HTERT RPE-1 (cell line): ENCODE results near the gene NOTCH1.

ENCODE experiments used
- in situ Hi-C: fragments of 300-500 bp; cut with MboI; formaldehyde crosslinking; loops from 4 replicates; pipeline ENCODE4 v1.14.3; 2020; ENCODE audit warnings: low sequenced_read_pairs

Gene NOTCH1

DNA sequence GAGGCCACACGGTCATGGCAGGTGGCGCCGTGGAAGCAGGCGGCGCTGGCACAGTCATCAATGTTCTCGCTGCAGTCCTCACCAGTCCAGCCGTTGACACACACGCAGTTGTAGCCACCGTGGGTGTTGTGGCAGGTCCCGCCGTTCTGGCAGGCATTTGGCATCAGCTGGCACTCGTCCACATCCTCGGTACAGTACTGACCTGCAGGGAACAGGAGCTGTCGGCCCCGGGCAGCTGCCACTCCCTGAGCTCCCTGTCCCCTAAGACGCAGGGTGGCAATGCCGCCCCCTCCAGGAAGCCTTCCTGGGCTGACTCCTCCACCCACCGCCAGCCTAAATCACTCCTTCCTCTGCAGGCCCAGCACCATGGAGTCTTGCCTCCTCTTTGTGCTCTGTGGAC, 27.2 kb downstream of the NOTCH1 start:
- in situ Hi-C loops, result no loop called here

DNA sequence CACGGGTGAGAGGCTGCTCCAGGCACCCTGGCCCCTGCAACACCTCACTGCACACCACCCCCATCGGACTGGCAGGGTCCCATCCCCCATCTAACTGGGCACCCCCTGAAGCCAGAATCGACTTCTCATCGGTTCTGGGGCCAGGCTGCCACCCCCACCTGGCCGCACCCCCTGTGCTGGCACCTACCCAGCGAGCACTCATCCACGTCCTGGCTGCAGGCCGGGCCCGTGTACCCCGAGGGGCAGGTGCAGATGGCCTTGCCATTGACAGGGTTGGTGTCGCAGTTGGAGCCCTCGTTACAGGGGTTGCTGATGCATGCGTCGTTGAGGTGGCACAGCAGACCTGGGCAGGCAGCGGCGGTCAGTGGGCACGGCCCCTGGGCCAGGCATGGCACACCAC, 27.9 kb downstream of the NOTCH1 start:
- in situ Hi-C loops, result no loop called here

DNA sequence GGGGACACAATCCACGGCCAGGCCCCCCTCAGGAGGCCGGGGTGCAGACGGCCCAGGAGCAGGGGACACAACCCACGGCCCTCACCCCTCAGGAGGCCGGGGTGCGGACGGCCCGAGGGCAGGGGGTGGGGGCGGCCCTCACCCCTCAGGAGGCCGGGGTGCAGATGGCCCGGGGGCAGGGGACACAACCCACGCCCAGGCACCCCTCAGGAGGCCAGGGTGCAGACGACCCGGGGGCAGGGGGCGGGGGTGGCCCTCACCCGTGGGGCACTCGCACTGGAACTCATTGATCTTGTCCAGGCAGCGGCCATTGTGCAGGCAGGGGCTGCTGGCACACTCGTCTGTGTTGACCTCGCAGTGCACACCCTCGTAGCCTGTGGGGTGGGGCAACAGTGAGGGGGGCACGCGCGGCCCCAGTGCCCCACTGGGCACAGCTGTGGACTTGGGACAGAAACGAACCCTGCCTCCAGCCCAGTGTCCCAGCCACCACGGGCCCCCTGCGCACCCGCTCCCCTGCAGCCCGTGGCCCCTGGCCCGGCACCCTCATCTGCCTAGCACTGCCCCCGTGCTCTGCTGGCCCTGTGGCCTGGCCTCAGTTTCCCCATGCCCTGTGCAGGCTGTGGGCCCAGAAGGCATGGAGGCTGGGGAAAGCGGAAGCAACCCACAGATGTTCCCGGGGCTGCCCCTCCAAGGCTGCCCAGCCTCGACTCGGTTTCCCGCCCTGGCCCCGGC, 28.7 kb downstream of the NOTCH1 start:
- in situ Hi-C loops, result no loop called here

DNA sequence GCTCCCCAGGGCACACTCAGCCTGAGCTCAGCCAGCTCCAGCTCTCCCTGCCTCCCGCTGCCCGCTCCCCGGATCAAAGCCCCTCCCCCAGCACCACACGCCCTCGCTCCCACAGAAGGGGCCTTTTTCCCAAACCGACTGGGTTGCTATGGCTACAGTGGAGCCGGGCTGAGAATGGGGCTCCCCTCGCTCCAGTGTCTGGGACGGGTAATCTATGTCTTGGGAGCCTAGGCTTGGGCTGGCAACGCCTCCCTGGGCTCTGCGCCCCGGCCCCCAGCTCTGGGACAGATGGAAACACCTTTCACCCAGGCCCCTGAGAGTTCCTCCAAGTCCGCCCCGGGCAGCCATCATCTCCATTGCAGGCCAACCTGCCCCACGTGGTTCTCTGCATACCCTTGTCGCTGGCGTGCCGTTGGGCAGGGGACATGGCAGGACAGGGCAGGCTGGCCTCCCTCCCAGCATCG, 29.6 kb downstream of the NOTCH1 start:
- in situ Hi-C loops, result no loop called here

DNA sequence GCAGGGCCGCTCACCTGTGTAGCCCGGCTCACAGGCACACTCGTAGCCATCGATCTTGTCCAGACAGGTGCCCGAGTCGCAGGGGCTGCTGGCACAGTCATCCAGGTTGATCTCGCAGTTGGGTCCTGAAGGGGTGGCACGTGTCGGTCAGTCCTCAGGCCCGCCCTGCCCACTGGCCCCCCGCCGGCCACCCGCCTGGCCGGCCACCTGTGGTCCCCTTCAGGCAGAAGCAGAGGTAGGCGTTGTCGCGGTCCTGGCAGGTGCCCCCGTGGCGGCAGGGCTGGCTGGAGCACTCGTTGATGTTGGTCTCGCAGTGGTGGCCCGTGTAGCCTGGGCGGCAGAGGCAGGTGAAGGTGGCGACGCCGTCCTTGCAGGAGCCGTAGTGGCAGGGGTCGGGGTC, 30.6 kb downstream of the NOTCH1 start:
- in situ Hi-C loops, result no loop called here

DNA sequence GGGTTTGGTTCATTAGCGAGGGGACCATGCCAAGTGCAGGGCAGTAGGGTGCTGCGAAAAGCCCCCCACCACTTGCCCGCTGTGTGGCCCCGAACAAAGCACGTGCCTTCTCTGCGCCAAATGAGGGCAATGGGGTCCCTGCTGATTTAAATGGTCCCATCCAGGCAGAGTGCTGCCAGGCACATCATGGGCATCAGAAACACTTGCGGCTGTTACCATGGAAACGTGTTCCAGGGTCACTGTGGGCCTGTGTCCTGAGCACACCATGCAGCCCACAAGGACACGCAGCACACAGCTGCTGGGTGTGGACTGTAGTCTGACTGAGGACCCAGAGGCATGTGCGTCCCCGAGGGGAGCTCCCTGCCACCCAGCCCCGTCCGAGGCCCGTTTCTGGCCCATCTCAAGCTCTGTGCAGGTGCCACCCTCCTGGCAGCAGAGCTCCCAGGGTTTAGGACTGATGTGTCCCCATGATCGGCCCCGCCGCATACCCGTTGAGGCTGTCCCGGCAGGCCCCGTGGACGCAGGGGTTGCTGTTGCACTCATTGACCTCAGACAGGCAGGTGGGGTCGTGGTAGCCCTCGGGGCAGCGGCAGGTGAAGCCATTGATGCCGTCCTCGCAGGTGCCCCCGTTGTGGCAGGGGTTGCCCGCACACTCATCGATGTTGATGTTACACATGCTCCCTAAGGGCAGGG, 31.7 kb downstream of the NOTCH1 start:
- in situ Hi-C loops, result no loop called here

DNA sequence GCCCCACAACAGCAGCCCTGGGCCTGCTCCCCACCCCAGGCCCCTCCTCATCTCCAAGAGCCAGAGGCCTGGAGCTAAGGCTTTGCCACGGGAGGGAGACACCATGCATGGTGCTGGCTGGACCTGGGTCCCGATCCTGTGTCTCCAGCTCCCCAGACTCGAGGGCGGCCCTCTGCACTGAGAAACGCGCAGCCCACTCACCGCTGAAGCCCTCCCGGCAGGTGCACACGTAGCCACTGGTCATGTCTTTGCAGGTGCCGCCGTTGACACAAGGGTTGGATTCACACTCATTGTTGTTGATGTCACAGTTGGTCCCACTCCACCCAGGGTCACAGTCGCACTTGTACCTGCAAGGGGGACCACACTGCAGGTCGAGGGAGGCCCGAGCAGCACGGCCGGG, 32.7 kb downstream of the NOTCH1 start:
- in situ Hi-C loops, result no loop called here

DNA sequence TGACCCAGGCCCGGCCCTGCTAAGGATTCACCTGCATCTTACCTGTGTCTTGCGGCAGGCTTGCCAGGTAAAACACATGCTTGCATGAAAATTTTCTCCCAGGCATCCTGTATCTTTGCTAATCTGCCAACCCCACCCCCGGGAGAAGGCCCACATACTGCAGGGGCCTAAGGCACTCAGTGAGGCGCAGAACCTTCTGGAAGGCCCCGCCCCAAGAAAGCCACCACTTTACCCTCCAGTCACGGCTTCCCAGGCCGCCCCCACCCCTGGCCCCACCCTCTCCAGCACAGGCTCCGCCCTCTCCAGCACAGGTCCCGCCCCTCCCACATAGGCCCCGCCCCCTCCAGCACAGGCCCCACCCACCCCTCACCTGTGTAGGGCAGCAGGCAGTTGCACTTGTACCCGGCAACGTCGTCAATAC, 33.2 kb downstream of the NOTCH1 start:
- in situ Hi-C loops, result no loop called here

DNA sequence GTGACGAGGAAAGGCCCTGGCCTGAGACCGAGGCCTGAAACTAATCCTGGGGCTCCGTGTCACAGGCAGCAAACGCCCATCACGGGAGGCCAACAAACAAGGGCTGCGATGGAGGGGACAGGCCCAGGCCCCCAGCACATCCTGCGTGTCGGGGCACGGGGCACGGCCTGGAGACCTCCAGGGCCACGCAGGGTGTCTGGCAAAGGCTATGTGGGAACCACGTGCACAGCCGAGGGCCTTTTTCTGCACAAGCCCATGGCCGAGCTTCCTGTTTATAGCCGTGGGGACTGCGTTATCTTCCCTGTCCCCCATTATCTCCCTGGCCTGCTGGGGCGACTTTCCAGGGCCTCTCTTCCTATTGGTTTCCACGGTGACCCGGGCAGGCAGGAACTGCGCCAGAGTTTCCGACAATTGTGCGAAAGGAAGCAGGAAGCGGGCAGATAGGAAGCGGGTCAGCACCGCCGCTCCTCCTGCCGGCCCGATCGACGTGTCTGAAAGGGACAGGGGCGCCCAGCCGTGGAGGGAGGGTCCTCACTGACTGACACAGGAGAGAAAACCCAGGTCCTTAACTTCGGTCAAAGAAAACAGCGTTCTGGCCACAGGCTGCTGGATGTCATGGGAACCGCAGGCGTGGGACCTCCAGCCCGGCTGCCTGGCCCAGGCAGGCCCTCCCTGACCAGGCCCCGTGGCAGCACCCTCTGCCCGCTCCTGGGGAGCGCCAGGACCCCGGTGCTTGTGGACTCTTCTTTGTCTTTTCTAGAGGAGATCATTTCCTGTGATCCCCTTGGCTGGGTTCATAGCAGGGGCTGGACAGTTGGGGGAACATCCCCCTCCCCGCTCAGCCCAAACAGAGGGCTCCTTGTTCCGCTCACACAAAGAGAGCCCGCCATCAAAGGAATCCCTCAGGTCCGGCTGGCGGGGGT, 33.9 kb downstream of the NOTCH1 start:
- in situ Hi-C loops, result no loop called here

DNA sequence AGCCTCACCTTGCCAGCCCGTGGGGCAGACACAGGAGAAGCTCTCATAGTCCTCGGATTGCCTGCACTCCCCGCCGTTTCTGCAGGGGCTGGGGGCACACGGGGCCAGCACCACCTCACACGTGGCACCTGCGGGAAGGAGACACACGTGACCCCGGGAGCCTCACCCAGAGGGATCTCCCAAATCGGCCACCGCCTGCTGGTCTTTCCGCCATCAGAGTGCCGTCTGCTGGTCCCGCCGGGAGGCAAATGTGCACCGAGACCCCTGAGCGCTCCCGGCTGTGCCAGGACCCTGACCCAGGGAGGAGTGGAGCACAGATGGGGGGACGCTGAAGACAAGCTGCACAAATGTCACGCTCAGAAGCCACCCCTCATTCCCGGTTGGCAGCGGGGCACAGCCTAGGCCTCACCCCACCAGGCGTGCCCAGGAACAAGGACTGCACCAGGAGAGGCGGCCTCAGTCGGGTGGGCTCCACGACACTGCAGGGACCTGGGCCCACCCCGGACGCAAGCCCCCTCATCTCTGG, 34.6 kb downstream of the NOTCH1 start:
- in situ Hi-C loops, result no loop called here

DNA sequence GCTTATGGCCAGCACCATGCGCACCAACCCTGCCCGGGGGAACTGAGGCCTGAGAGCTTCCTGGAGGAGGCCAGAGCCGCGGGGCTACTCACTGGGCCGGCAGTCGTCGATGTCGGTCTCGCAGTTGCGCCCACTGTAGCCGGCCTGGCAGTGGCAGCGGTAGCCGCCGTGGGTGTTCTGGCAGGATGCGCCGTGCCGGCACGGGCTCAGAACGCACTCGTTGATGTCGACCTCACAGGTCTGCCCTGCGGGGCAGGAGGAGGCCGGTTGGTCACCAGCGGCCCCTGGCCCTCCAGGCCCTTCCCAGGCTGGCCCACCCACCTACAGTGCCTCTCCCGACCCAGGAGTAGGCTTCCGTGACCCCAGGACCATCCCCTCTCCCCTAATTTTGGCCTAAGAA, 35.3 kb downstream of the NOTCH1 start:
- in situ Hi-C loops, result no loop called here

DNA sequence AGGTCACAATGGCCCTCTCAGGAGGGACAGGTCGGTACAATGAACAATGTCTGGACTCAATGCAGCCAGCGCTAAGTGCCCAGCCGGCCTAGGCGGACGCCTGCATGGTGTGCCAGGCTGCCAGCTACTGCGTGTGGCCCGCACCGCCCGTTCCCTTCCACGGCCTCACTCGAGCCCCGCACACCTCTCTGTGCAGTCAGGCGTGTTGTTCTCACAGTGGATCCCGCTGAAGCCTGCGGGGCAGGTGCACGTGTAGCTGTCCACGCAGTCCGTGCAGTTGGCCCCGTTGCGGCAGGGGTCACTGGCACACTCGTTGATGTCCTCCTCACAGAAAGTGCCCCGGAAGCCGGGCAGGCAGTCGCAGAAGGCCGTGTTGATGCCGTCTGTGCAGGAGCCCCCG, 36.3 kb downstream of the NOTCH1 start:
- in situ Hi-C loops, result no loop called here

DNA sequence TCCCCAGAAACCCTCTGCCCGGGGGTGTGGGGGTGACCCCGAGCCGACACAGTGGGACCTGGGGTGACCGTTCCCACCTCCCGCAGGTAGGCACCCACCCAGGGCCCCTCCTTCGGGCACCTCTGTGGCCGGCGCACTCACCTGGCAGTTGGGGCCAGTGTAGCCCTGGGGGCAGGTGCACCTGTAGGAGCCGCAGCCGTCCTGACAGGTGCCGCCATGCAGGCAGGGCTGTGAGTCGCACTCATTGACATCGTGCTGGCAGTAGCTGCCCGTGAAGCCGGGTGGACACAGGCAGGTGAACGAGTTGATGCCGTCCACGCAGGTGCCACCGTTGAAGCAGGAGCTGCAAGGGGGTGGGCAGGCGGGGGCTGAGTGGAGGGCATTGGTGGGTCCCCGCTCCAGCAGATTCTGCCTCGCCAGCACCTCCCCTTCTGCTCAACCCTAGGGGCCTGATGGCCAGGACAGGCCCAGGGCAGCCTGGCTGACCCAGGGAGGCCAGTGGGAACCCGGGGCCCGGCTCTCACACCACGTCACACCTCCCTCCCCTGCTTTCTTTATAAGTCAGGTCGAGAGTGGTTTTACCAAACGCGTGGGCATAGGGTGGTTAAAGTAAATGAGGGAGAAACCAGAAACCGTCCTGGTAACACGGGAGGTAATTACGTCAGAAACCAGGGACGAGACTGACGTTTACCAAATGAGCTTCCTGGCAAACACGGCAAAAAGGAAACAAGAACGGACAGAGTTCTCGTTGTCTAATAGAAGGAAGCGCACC, 36.9 kb downstream of the NOTCH1 start:
- in situ Hi-C loops, result no loop called here

DNA sequence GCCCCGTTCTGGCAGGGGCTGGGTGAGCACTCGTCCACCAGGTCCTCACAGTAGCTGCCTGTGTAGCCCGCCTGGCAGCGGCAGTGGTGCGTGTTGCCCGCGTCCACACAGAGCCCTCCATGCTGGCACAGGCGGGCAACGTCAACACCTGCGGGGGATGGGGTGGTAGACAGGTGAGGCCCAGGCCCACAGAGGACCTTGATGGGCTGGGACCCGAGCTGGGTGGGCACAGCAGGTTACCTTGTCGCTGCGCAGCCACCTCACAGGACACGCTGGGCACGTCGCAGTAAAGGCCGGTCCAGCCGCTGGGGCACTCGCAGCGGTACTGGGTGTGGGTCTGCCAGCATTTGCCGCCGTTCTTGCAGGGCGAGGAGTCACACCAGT, 37.9 kb downstream of the NOTCH1 start:
- in situ Hi-C loops, result no loop called here

DNA sequence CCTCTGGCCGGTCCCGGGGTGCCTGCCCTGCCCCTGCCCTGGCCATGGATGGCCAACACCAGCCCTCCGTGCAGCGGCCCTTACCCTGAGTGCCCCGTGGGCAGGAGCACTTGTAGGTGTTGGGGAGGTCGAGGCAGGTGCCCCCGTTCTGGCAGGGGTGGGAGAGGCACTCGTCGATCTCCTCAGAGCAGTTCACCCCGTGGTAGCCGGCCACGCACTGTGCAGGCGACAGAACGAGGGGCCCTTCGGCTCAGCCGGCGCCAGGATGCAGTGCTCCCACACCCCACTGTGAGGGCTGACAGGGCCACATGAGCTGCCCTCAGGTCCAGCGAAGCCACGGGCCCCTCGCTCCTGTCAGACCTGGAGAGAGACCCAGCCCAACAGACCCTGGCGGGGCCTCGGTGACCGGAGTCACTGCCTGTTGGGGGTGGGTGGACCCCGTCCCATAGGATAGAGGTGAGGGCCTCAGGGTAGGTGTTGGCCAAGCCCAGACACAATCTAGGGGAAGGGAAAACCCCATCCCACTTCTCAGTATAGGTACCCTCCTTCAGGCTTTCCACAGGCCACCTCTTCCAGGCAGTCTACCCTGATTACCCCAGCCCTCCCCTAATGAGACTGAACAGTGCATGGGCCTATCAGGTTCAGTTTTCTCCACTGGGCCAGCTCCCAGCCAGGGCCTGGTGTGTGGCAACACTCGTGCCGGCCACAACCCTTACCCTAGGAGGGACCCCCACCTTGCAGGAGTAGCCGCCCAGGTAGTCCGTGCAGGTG, 38.4 kb downstream of the NOTCH1 start:
- in situ Hi-C loops, result no loop called here

DNA sequence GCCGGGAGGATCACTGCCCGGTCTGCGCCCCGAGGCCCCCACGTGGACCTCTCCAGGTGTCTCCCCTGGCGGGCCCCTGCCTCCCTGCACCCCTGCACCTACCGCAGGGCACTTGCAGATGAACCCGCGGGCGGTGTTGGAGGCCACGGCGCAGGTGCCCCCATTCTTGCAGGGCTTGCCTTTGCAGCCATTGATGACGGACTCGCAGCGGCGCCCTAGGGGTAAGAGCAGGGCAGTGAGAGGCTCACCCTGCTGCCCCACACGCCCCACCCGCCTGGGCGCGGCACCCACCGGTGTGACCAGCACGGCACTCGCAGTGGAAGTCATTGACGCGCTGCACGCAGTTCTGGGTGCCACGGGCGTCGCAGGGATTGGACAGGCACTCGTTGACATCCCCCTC, 39.4 kb downstream of the NOTCH1 start:
- in situ Hi-C loops, result no loop called here

DNA sequence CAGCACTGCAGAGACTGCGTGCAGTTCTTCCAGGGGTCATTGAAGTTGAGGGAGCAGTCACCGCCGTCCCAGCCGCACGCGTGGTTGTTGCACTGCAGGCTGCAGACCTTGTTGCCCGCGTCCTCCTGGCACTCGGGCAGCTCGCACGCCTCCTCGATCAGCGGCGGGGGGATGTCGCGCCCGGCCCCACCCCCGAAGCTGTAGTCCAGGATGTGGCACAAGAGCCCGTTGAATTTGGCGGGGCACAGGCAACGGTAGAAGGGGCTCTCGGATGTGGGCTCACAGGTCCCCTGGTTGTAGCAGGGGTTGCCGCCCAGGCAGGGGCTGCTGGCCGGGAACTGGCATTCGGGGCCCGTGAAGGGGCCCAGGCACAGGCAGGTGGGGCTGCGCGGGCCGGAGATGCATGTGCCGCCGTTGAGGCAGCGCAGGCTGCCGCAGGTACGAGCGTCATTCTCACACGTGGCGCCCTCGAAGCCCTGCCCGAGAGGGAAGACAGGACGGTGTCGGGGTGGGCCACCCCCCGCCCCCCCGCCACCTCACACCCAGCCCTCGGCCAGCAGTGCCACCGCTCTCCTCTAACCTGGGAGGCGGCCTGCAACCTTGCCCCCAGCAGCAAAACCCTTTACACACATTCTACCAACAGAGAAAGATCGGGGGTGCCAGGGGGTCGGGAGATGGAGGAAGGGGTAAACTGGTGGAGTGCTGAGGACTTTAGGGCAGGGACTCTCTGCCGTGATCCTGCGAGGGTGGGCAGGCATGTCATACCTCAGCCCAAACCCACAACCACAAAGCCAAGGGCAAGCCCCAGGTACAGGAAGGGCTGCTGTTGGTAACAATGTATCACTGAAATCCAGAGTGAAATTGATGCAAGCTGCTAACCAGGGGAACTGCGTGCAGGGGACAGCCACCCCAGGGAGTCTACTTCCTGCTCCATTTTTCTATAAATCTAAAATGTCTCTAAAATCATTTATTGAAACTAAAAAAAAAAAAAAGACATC, 40.1 kb downstream of the NOTCH1 start:
- in situ Hi-C loops, result no loop called here

DNA sequence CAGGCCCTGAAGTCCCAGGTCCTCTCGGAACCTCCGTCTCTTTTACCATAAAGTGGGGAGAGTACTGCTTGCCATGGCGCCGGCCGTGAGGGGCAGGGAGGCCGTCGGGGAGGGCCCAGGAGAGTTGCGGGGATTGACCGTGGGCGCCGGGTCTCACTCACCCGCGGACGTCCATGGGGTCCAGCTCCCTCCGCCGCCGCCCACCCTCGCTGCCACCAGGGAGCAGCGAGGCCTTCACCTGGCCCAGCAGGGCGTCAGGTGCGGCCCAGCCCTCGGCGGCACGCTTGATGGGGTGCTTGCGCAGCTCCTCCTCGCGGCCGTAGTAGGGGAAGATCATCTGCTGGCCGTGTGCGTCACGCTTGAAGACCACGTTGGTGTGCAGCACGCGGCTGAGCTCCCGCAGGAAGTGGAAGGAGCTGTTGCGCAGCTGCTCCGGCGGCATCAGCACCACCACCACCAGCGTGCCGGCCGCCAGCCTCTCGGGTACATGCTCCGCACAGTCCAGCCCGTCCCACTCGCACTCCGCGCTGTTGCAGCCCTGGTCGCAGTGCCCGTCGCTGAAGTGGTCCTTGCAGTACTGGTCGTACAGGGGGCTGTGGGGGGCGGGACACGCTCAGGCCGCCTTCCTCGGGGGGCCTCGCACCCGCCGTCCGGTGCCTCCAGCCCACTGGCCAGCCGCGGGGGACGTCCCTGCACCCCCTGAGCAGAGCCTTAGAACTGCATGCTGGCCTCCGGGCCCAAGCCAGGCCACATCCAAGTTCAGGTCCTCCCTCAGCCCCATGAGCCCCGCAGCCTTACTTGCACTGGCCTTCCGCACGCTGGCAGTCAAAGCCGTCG, 41.1 kb downstream of the NOTCH1 start:
- in situ Hi-C loops, result no loop called here
